Measurements from ENCODE around the gene PRAME. TPM values are rescaled to one million over a fixed set of nuclear protein-coding genes. Genes with fewer than 3 reads are reported as not detected.

PRAME gene
- total and polyA plus RNA-seq, 10 of the 15 experiments (the other 5 are each of a cell fraction or from before 2014, with no cell fraction given): 0.40 to 2.5 (median 0.65) TPM

DNA sequence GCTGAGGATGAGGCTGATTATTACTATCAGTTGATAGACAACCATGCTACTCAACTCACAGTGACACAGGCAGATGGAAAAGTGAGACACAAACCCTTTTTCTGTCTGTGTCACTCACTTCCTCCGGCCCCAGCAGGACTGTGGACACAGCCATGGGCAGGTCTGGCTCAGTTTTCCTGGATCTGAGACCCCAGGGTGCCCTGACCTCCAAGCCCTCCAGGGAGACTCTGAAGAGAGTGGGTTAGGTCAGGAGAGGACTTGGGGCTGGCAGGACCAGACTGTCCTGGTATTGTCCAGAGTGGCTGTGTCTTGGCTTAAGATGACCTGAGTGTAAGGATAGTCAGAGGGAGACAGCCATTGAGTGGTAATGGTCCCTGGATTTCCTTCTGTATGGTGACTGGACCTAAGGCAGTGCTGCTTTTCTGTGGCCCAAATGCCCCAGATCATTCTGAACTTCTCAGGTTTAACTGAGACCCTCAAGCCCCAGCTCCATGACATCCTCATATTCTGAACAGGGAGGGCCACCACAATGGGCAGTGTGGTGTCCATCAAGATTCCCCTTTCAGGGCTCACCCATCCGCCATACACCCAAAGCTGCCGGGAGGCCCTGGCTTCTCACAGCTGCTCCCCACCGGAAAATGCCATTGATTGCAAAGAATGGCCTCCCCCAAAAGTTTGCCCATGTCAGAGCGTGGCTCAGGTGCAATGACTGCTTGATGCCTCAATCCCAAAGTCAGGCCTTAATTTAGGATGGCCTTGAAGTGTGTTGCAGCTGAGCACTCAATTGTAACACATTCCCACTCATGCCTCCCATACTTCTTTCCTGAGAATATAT lies 36.2 kb upstream of the PRAME start:
- no peak for DNase-seq (ENCODE audit: low read depth, low spot score)
- Histone ChIP-seq H3K36me3 (ENCODE audit: control insufficient read depth in 2 of 2, insufficient read depth in 2 of 2, low read length in 1 of 2) (no peaks in the 10 kb centered on the region), H3K4me1 (ENCODE audit: control insufficient read depth, insufficient read depth, low read length) (no peaks in the 10 kb centered on the region), H3K9ac (ENCODE audit: control insufficient read depth, insufficient read depth, low read length) (no peak overlapping the region), H3K4me3 (no peak overlapping the region), H3K79me2 (ENCODE audit: control insufficient read depth, insufficient read depth, low read length) (no peaks in the 10 kb centered on the region), H2AFZ (ENCODE audit: control insufficient read depth, low read depth, low read length) (no peak overlapping the region), H3K27ac (ENCODE audit: control insufficient read depth, insufficient read depth) (no peak overlapping the region), H3K4me2 (ENCODE audit: control insufficient read depth, insufficient read depth) (no peak overlapping the region), H3K9me3 (replicated peaks; ENCODE audit: control insufficient read depth, insufficient read depth, low read length) (no peaks in the 10 kb centered on the region), H3K27me3 (replicated peaks in 1 of 2; ENCODE audit: control insufficient read depth in 2 of 2, insufficient read depth in 2 of 2, low read length in 1 of 2) (no peaks in the 10 kb centered on the region), H4K20me1 (ENCODE audit: control insufficient read depth, insufficient read depth) (no peaks in the 10 kb centered on the region)
- RAD21 ChIA-PET (ENCODE audit: unreplicated experiment): no interaction called here
- no TSS peak for BruUV-seq (replicated peaks)
- TF ChIP-seq NFIC (IDR thresholded peaks at IDR 0.05; ENCODE audit: low read depth, low read length) (no peak), MYB (IDR thresholded peaks at IDR 0.05; ENCODE audit: borderline replicate concordance, low read depth, low read length) (no peak), ZNF622 (IDR thresholded peaks at IDR 0.05) (no peak), ATF7 (IDR thresholded peaks at IDR 0.05; ENCODE audit: low read depth) (no peak), FOXK2 (IDR thresholded peaks at IDR 0.05) (no peak), SREBF2 (IDR thresholded peaks at IDR 0.05; ENCODE audit: low read length) (no peak), DPF2 (IDR thresholded peaks at IDR 0.05) (no peak), SMC3 (IDR thresholded peaks at IDR 0.05; ENCODE audit: borderline replicate concordance, low read length) (no peak)
- TF ChIP-seq, protein P1, sequence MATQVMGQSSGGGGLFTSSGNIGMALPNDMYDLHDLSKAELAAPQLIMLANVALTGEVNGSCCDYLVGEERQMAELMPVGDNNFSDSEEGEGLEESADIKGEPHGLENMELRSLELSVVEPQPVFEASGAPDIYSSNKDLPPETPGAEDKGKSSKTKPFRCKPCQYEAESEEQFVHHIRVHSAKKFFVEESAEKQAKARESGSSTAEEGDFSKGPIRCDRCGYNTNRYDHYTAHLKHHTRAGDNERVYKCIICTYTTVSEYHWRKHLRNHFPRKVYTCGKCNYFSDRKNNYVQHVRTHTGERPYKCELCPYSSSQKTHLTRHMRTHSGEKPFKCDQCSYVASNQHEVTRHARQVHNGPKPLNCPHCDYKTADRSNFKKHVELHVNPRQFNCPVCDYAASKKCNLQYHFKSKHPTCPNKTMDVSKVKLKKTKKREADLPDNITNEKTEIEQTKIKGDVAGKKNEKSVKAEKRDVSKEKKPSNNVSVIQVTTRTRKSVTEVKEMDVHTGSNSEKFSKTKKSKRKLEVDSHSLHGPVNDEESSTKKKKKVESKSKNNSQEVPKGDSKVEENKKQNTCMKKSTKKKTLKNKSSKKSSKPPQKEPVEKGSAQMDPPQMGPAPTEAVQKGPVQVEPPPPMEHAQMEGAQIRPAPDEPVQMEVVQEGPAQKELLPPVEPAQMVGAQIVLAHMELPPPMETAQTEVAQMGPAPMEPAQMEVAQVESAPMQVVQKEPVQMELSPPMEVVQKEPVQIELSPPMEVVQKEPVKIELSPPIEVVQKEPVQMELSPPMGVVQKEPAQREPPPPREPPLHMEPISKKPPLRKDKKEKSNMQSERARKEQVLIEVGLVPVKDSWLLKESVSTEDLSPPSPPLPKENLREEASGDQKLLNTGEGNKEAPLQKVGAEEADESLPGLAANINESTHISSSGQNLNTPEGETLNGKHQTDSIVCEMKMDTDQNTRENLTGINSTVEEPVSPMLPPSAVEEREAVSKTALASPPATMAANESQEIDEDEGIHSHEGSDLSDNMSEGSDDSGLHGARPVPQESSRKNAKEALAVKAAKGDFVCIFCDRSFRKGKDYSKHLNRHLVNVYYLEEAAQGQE (IDR thresholded peaks at IDR 0.05; ENCODE audit: low read depth, low read length): no peak
- TF ChIP-seq, protein P2, sequence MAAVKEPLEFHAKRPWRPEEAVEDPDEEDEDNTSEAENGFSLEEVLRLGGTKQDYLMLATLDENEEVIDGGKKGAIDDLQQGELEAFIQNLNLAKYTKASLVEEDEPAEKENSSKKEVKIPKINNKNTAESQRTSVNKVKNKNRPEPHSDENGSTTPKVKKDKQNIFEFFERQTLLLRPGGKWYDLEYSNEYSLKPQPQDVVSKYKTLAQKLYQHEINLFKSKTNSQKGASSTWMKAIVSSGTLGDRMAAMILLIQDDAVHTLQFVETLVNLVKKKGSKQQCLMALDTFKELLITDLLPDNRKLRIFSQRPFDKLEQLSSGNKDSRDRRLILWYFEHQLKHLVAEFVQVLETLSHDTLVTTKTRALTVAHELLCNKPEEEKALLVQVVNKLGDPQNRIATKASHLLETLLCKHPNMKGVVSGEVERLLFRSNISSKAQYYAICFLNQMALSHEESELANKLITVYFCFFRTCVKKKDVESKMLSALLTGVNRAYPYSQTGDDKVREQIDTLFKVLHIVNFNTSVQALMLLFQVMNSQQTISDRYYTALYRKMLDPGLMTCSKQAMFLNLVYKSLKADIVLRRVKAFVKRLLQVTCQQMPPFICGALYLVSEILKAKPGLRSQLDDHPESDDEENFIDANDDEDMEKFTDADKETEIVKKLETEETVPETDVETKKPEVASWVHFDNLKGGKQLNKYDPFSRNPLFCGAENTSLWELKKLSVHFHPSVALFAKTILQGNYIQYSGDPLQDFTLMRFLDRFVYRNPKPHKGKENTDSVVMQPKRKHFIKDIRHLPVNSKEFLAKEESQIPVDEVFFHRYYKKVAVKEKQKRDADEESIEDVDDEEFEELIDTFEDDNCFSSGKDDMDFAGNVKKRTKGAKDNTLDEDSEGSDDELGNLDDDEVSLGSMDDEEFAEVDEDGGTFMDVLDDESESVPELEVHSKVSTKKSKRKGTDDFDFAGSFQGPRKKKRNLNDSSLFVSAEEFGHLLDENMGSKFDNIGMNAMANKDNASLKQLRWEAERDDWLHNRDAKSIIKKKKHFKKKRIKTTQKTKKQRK (IDR thresholded peaks at IDR 0.05; ENCODE audit: low read depth, low read length): no peak
- TF ChIP-seq, protein P3, sequence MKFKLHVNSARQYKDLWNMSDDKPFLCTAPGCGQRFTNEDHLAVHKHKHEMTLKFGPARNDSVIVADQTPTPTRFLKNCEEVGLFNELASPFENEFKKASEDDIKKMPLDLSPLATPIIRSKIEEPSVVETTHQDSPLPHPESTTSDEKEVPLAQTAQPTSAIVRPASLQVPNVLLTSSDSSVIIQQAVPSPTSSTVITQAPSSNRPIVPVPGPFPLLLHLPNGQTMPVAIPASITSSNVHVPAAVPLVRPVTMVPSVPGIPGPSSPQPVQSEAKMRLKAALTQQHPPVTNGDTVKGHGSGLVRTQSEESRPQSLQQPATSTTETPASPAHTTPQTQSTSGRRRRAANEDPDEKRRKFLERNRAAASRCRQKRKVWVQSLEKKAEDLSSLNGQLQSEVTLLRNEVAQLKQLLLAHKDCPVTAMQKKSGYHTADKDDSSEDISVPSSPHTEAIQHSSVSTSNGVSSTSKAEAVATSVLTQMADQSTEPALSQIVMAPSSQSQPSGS (IDR thresholded peaks at IDR 0.05; ENCODE audit: low read length): no peak
- WGBS (ENCODE audit: insufficient coverage, insufficient replicate concordance, low lambda C conversion rate, missing lambda C conversion rate): 34% methylated on average over 5 of the region's 5 CpGs
- POLR2A ChIA-PET: no interaction called here
- CTCF ChIA-PET: interaction anchor here (0.6 to 2.0 kb wide), 6 partner anchors 10 to 151 kb away, joined by 3 to 5 read pairs (median 4); no protein-coding TSS in a partner anchor
- no peak for ATAC-seq
- in situ Hi-C loops (cut with MboI): no loop called here
- SMC1A ChIA-PET (ENCODE audit: uncharacterized antibody, unreplicated experiment): interaction anchor here (0.8 kb wide), 1 partner anchor 22 kb away, joined by 3 read pairs; no protein-coding TSS in a partner anchor
- no peak for FAIRE-seq
- intact Hi-C loops (cut with micrococcal nuclease; ENCODE audit: unreplicated experiment): loop anchor here (2.0 kb wide), 1 partner anchor 92 kb away; no protein-coding TSS in a partner anchor

All from GM12878 (cell line).